Measurements from ENCODE around the gene GLOD4.
A peak's percentile ranks its signal among the peaks of the same experiment; 100 is the strongest.
"Not testable (repeated sequence)": the region's sequence is repeated elsewhere in the genome, so short reads cannot be mapped to it uniquely, and the experiment has no call there.

GLOD4 gene

GRCh38 chr17:781805-782731, at the start of gene GLOD4, which contains the start of gene MRM3:
TSS of gene GLOD4 (minus strand) at chr17:782280. CDS start at chr17:782255, 25 bp downstream.
TSS of gene MRM3 (plus strand) at chr17:782353. CDS start at chr17:782379, 26 bp downstream.
- DNase-seq, result peak; percentile 90

- DNase-seq, result no peak
Measured at GRCh38 chr17:830950-831349, 48.9 kb upstream of the GLOD4 start.

GRCh38 chr17:830381-830780, 48.3 kb upstream of the GLOD4 start:
- DNase-seq, result no peak

- not testable (repeated sequence) for DNase-seq
Measured at GRCh38 chr17:829614-830013, 47.5 kb upstream of the GLOD4 start.

- no peak for DNase-seq
Measured at GRCh38 chr17:828761-829160, 46.7 kb upstream of the GLOD4 start.

- no peak for DNase-seq
Measured at GRCh38 chr17:826778-827177, 44.7 kb upstream of the GLOD4 start.

- no peak for DNase-seq
Measured at GRCh38 chr17:825216-825615, 43.1 kb upstream of the GLOD4 start.

- no peak for DNase-seq
Measured at GRCh38 chr17:824378-824777, 42.3 kb upstream of the GLOD4 start.

GRCh38 chr17:823501-823902, 41.4 kb upstream of the GLOD4 start:
- no peak for DNase-seq

- no peak for DNase-seq
Measured at GRCh38 chr17:819251-819650, 37.2 kb upstream of the GLOD4 start.

GRCh38 chr17:814371-814770, 32.3 kb upstream of the GLOD4 start:
- no peak for DNase-seq

- no peak for DNase-seq
Measured at GRCh38 chr17:812638-813204, 30.6 kb upstream of the GLOD4 start.

- no peak for DNase-seq
Measured at GRCh38 chr17:811051-811784, 29.1 kb upstream of the GLOD4 start.

- DNase-seq, result no peak
Measured at GRCh38 chr17:807523-808294, 25.6 kb upstream of the GLOD4 start.

- DNase-seq, result no peak
Measured at GRCh38 chr17:806781-807522, 24.9 kb upstream of the GLOD4 start.

GRCh38 chr17:806346-806745, 24.3 kb upstream of the GLOD4 start:
- no peak for DNase-seq

GRCh38 chr17:805886-806285, 23.8 kb upstream of the GLOD4 start:
- DNase-seq, result not testable (repeated sequence)

GRCh38 chr17:804541-805435, 22.7 kb upstream of the GLOD4 start:
- DNase-seq, result no peak

GRCh38 chr17:802901-803881, 21.1 kb upstream of the GLOD4 start:
- no peak for DNase-seq

GRCh38 chr17:802481-802880, 20.4 kb upstream of the GLOD4 start:
- DNase-seq, result no peak
